SH-SY5Y (cell line): ENCODE measurements around the gene ADAMTS4.

Experiments used
- GATA2 ChIP-seq: IDR thresholded peaks from 2 replicates; pipeline ENCODE4 v1.6.1; 2011; ENCODE audit warnings: mild to moderate bottlenecking, low read depth, low read length
- GATA3 ChIP-seq: IDR thresholded peaks from 2 replicates; pipeline ENCODE4 v1.6.1; 2011; ENCODE audit warnings: low read depth, mild to moderate bottlenecking, low read length, moderate library complexity

DNA sequence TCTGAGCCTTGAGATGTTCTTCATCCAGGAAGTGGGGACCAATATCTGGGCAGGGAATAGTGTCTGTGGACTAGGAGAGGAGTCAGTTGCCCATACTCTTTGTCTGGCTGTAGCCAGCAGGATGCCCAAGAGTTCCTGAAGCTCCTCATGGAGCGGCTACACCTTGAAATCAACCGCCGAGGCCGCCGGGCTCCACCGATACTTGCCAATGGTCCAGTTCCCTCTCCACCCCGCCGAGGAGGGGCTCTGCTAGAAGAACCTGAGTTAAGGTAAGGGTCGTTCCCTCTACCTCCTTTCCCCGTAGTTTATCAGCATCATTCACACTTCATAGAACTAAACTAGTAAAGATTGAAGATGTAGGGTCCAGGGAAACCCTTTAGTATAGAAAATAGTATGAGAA is 36.0 kb downstream of the ADAMTS4 start:
- TF ChIP-seq GATA3 (no peak), GATA2 (no peak)
